RWPE1 (cell line): Measurements from ENCODE around the gene ENTHD1.

ENCODE experiments used
- CTCF ChIA-PET: fragments of 350-600 bp; sonication (Branson Sonifier 250); formaldehyde crosslinking; extraction: SDS; loops from one replicate; lab custom pipeline; 2021; lab: Yijun Ruan, JAX
- POLR2A ChIA-PET: fragments of 400-600 bp; formaldehyde crosslinking; extraction: SDS; loops from one replicate; lab custom pipeline; 2020; ENCODE audit warnings: antibody characterized with exemption; ENCODE audit not compliant: low non-redundant PET; lab: Yijun Ruan, JAX
- DNase-seq: peaks from one replicate; pipeline ENCODE4 v3.0.0; 2012; ENCODE audit warnings: low spot score
- H3K27ac ChIP-seq: fragments of 450-650 bp; 2 replicates; pipeline ENCODE4 v1.5.1; 2017
- TF ChIP-seq, protein P1 (sequence below): fragments of 450-650 bp; conservative IDR thresholded peaks from 2 replicates; pipeline ENCODE4 v1.5.1; 2017; ENCODE audit warnings: low read depth, mild to moderate bottlenecking

ENTHD1 gene

DNA sequence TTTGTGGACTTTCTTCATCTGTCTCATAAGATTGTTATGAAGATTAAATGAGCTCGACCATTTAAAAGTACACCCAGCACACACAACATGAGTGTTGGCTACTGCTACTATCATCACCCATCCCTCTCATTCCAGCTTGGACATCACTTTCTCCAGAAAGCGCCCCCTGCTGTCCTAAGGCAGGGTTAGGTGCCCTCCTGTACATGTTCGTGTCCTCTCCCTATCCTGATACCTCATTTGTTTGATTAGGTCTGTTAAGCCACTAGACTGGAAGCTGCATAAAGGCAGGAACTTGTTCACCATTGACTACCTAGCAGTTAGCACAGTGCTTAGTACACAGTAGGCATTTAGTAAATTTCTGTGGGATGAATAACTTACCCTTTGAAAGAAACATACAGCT lies 85.5 kb downstream of the ENTHD1 start:
- CTCF ChIA-PET: no interaction called here
- TF ChIP-seq, protein P1, sequence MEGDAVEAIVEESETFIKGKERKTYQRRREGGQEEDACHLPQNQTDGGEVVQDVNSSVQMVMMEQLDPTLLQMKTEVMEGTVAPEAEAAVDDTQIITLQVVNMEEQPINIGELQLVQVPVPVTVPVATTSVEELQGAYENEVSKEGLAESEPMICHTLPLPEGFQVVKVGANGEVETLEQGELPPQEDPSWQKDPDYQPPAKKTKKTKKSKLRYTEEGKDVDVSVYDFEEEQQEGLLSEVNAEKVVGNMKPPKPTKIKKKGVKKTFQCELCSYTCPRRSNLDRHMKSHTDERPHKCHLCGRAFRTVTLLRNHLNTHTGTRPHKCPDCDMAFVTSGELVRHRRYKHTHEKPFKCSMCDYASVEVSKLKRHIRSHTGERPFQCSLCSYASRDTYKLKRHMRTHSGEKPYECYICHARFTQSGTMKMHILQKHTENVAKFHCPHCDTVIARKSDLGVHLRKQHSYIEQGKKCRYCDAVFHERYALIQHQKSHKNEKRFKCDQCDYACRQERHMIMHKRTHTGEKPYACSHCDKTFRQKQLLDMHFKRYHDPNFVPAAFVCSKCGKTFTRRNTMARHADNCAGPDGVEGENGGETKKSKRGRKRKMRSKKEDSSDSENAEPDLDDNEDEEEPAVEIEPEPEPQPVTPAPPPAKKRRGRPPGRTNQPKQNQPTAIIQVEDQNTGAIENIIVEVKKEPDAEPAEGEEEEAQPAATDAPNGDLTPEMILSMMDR: no peak
- no peak overlapping the region for H3K27ac ChIP-seq

DNA sequence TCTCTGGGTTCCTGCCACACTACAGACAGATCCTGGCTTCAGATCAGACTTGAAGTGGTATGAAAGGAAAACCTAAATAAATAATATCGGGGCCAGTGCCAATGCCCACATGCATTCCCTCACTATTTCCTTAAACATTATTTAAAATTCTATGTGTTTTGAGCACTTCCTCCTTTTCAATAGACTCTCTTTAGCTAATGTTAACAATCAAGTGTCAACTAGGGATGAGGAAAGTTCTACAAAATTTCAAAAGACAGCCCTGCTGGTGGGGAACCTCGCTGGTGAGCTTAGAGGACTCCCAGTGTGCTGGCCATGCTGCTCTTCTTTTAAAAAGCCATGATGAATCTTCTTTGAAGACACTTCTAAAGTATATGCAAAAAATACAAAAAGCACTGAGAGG lies 87.5 kb downstream of the ENTHD1 start:
- no peak overlapping the region for H3K27ac ChIP-seq
- no peak for DNase-seq
- POLR2A ChIA-PET: no interaction called here
- CTCF ChIA-PET: no interaction called here
- TF ChIP-seq, protein P1: no peak

More for the DNA sequence above, 85.5 kb downstream of the ENTHD1 start:
- no peak for DNase-seq
- POLR2A ChIA-PET: no interaction called here

DNA sequence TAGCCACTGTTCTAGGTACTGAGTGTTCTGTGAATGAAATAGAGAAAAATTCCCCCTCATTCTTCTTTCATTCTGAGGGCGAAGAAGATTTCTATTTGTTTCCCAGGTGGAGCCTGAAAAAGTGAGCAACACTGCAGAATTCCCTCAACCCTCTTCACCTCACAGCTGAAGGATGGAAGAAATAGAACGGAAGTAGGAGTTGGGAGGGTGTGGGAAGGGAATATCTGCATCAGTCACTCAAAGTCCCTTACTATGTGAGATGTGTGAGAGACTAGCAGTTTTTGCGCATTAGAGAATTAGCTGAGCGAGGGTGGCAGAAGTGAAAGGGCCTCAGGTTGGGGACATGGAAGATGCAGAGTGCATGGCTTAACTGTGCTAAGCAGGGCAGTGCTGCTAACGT lies 88.4 kb downstream of the ENTHD1 start:
- CTCF ChIA-PET: no interaction called here

DNA sequence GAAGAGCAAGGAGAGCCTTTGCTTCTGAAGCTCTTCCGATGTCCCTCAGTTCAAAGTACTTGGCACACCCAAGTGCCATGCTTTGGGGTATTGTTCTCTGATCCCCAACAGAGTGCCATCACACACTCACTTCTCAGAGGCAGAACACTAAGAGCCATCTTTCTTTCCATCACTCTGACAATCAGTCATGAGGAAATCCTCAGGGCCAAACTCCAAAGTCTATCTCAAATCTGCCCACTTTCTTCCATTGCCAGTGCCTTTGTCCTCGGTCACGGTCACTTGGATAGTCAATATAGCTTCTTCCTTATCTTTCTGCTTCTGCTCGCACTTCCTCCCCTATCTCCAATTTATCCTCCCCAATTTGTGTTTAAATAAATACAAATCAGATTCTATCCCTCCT lies 90.9 kb downstream of the ENTHD1 start:
- H3K27ac ChIP-seq: no peak overlapping the region
- POLR2A ChIA-PET: no interaction called here
- no peak for DNase-seq
- TF ChIP-seq, protein P1: no peak
- CTCF ChIA-PET: no interaction called here

More for the DNA sequence above, 88.4 kb downstream of the ENTHD1 start:
- POLR2A ChIA-PET: no interaction called here
- TF ChIP-seq, protein P1: no peak
- DNase-seq: no peak
- no peak overlapping the region for H3K27ac ChIP-seq

DNA sequence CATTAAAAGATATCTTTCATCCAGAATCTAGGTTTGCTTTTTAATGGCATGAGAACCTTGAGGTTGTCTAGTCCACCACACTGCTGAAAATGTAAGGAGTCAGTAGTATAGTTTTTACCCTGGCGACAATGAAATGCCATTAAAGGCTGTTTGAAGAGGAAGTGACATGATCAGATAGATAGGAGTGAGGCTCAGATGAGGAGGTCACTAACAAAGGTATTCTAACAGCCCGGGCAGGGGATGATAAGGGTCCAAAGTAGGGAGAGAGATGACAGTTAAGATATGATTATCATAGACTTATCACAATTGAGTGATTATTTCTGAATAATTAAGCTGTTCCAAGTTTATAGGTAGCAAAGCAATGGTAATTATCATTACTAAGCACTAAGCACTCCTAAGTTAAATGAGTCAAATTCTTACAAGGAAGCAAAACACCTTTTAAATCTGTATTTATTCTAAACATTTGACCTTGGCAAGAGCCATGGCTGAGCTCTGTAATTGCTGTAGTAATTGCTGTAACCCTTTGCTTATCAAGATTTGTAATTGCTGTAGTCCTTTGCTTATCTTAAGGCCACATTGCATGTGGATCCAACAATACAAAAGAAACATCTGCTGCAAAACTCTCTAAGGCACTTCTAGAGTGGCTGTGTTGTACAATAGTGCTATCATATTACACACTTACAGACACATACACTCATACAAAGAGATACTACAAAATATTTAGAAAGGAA lies 92.6 kb downstream of the ENTHD1 start:
- CTCF ChIA-PET: no interaction called here
- no peak for DNase-seq
- POLR2A ChIA-PET: no interaction called here

DNA sequence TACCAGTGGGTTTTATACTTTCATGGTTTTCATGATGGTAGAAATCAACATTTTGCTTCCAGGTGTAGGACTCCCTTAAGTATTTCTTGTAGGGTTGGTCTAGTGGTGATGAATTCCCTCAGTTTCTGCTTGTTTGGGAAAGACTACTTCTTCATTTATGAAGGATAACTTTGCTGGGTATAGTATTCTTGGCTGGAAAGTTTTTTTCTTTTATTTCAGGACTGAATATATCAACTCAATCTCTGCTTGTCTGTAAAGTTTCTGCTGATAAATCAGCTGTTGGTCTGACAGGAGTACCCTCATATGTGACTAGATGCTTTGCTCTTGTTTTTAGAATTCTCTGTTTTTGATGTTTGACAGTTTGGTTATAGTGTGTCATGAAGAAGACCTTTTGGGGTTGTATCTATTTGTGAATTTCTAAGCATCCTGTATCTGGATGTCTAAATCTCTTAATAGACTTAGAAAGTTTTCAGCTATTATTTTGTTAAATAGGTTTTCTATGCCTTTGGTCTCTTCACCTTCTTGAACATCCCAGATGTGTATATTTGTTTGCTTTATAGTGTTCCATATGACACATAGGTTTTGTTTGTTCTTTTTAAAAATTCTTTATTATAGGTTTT lies 95.9 kb downstream of the ENTHD1 start:
- no peak for DNase-seq
- ChIA-PET POLR2A (no interaction called here), CTCF (interaction anchor here (0.7 kb wide), 1 partner anchor 201 kb away, joined by 3 read pairs; no protein-coding TSS in a partner anchor)
- TF ChIP-seq, protein P1: no peak
- no peak overlapping the region for H3K27ac ChIP-seq

More for the DNA sequence above, 92.6 kb downstream of the ENTHD1 start:
- no peak overlapping the region for H3K27ac ChIP-seq
- TF ChIP-seq, protein P1: no peak
